ENCODE results near the gene KBTBD13.
A peak's percentile ranks its signal among the peaks of the same experiment; 100 is the strongest.
"Not testable (repeated sequence)": the region's sequence is repeated elsewhere in the genome, so short reads cannot be mapped to it uniquely, and the experiment has no call there.

The KBTBD13 gene

GRCh38 chr15:65076486-65077290 lies at the start of gene KBTBD13:
KBTBD13 (plus strand) TSS chr15:65076746; CDS start chr15:65076816, 70 bp downstream.
- no peak for DNase-seq

DNA sequence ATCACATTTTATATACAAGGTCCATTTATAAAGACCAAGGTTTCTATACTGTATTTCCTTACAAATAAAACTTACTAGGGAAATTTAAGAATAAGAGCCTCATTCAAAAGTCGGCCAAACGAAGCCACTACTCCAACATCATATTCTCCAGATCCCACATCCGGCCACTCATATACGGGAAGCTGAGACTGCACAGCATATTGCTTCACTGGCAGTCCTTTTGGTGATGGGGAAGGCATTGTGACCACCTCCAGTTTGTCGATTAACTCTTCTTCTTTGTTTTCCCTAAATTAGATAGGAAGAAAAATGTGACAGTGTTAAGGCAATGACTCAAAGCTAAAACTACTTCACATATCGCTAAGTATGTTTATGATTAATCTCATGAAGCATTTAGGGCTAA lies 49.8 kb upstream of the KBTBD13 start:
- no peak for DNase-seq

GRCh38 chr15:65027593-65027992 lies 49.0 kb upstream of the KBTBD13 start:
- no peak for DNase-seq

DNA sequence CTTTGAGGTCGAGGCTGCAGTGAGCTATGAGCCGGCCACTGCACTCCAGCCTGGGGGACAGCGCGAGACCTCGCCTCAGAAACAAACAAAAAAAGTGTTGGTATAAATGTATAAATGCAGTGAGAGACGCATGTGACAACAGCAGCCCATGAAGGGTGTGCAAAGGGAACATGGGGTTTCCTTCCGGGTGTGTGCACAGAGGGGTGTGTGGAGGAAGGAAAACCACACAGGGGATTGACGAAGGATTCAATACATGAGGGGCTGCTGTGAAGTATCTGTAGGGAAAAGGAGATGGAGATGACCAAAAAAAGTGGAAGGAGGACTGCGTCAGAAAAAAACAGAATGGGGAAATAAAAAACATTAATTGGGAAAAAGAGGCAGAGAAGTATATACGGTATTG lies 48.2 kb upstream of the KBTBD13 start:
- DNase-seq = no peak

DNA sequence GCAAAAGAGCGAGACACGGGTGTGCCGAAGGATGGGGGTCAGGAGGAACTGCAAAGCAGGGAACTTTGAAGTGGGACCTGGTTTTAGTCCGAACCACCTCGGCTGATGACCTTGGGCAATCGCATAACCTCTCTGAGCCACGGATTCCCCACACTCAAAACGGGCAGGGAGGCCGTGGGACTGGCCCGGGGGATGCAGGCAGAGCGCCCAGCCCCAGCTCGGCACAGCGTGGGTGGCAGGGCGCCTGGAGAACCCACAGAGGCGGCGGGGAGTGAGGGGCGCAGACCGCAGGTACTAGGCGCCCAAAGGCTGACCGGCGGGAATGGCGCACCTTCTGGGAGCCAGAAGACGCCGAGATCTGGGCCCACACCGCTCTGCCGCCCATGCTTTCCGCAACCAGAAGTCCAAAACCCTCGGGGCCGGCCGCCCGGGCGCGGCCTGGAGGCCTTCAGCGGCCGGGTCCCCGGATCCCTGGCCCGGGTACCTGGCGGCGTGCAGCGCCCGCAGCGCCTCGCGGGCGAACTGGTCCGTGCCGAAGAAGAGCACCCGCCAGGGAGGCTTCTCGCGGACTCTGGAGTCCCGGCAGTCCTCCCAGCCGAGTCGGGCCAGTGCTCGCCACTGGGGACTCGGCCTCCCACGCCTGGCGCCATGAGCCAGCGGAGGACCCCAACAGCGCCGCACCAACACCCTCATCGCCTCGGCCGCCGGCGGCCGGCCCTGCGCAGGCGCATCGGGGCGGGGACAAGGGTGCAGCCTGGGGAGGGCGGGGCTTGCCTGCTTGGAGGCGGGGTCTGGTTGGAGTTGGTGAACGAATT lies 47.4 kb upstream of the KBTBD13 start, which contains the start of gene MTFMT:
MTFMT (minus strand) TSS at position 719 of the 815 bp plus-strand sequence; CDS start at position 693, 26 bp downstream.
- peak; percentile 23 to 92 (median 80) for DNase-seq

- DNase-seq = no peak
Measured at GRCh38 chr15:65029736-65030208, 46.8 kb upstream of the KBTBD13 start.

DNA sequence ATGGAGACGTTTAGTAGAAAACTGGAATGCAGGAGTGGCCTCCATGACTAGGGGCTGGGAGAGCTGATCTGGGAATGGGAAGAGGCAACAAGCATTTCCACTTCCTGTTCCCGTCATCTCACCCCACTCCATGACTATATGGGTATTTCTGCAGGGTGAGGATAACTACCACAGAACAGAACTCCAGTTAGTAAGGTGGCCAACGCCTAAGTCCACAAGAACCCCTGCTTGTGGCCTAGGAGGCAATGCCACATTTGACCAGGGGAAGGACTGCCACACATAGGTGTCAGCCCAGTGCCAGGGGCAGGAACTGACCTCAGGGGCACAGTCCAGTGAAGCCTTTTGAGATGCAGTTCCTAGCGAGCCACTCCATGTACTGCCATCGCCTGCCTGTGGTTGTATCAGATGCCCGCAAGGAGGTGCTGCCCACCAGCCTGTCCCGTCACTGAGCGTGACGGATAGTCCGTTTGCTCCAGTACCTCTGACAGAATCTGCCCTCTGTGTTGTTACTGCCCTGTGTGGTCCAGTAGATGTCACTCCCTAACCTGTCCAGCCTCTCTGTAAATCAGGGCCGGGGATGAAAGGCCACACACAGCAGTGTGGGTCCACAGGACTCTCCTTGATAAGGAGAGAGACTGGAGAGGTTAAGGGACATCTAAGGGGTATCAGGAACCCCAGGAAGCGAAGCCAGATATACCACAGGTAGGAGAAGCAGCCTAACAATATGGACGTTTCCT lies 43.6 kb upstream of the KBTBD13 start:
- DNase-seq = peak in 7 of 14 donors; percentile 9 to 52 (median 13)

- DNase-seq = peak in 2 of 14 donors; percentile 4 to 5
Measured at GRCh38 chr15:65033659-65034269, 42.8 kb upstream of the KBTBD13 start.

GRCh38 chr15:65034719-65035118 lies 41.8 kb upstream of the KBTBD13 start:
- no peak for DNase-seq

DNA sequence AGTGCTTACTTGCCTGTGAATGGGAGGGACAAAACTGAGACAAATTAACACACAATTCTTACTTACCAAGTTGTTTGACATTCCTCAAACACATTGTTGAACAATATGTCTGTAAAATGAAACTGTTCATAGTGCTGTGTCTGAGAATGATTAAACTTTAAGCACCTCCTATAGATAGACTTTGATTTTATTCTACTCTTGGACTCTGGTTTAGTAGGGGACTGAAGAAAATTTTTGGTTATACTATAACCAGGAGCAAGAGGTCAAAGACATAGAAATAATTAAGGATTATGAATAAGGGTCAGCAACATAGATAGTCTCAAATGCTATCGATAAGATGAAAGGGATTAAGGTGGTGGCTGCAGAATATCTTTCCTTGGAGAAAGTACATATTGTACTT lies 39.2 kb upstream of the KBTBD13 start:
- DNase-seq = no peak

DNA sequence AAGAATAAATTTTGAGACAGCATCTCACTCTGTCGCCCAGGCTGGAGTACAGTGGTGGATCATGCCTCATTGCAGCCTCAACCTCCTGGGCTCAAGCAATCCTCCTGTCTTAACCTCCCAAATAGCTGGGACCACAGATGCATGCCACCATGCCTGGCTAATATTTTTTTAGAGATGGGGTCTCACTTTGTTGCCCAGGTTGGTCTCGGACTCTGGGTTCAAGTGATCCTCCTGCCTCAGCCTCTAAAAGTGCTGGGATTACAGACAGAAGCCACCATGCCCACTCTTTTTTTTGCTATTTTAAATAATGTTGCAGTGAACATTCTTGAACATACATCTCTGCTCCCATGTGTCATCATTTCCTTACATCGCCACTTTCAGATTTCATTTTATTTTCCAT lies 38.1 kb upstream of the KBTBD13 start:
- no peak for DNase-seq

GRCh38 chr15:65038836-65039235 lies 37.7 kb upstream of the KBTBD13 start:
- no peak for DNase-seq

DNA sequence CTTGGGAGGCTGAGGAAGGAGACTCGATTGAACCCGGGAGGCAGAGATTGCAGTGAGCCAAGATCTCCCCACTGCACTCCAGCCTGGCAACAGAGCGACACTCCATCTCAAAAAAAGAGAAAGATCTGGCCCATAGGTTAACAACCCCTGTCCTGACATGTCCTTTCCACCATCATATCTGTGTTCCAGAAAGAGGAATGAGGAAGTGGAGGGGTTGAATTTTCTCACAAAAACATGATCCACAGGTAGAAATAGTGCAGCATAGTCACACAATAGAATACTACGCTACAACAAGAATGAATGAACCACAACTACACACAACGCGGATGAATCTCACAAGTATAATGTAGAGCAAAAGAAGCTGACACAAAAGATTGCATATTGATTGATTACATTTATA lies 36.1 kb upstream of the KBTBD13 start:
- no peak for DNase-seq

GRCh38 chr15:65041787-65042186 lies 34.8 kb upstream of the KBTBD13 start:
- DNase-seq = no peak

DNA sequence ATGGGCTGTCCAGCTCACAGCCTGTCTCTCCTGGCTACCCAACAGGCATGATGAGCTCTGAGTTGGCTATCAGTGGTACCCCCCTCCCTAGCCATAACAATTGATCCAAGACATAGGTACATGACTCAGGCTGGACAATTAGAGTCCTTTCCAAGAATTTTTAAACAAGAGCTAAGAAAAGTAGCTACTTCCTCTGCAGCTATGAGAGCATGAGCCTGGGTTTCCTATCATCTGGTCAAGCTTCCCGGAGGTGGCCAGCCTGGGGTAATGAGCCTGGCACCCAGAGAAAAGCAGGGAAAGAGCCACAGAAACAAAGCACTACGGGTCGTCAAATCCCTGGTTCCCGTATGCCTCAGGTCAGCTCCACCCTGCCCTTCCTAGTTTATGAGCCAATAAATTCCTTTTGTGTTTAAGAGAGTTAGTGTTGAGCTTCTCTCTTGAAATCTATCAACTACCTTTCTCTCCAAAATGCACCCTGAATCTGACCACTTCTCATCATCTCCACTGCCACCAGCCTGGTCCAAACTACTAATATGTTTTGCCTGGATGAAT lies 33.7 kb upstream of the KBTBD13 start:
- no peak for DNase-seq

DNA sequence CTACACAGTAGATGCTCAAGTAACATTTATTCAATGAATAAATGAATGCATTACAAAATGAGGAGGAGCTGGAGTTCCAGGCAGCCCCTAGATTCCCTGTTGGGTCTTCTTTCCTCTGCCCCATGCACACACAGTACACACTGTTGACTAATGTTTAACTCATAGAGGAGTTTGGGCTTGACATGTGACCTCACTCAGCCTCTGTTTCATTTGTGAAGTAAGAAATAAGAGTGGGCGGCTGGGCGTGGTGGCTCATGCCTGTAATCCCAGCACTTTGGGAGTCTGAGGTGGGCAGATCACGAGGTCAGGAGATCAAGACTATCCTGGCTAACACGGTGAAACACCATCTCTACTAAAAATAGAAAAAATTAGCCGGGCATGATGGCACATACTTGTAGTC lies 32.3 kb upstream of the KBTBD13 start:
- DNase-seq = not testable (repeated sequence)

DNA sequence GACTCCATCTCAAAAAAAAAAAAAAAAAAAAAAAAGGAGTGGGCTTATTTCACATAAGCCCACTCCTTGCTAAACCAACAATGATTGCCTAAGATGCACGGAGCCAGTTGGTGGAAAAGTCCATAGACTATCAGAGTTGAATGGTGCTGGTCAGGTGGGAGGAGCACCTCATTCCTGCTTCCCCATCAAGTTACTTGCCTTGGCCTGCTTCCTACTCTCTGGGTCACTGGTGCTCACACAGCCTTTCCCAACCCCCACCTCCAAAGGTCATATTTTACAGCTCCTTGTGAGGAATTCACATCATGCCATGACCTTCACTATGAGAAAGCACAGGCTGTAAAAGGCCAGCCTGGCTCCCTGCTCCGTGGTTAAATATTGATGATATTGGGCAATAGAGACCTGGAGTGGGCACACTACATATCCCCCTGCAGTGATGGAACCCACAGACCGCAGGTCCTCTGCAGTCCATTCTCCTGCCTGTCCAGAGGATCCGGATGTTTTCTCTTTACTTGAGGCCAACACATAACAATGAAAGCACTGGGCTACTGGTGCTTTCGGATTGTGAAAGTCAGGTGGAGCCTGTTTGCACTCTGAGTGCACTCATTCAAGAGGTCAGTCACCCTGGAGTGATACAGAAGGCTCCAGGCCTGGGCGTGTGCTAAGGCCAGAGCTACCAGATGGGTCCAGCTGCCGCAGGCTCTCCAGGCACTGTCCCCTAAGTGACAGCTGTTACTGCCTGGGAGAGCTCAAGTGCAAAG lies 31.6 kb upstream of the KBTBD13 start, which contains the start of gene SLC51B:
SLC51B (plus strand) TSS at position 664 of the 758 bp plus-strand sequence. CDS start 4,618 bp downstream, outside the sequence.
- no peak for DNase-seq

GRCh38 chr15:65048241-65048640 lies 28.3 kb upstream of the KBTBD13 start:
- no peak for DNase-seq

GRCh38 chr15:65049418-65049840 lies 27.1 kb upstream of the KBTBD13 start:
- peak in 12 of 14 donors; percentile 37 to 85 (median 76) for DNase-seq

GRCh38 chr15:65050270-65050669 lies 26.3 kb upstream of the KBTBD13 start:
- DNase-seq = no peak

GRCh38 chr15:65051266-65051665 lies 25.3 kb upstream of the KBTBD13 start:
- DNase-seq = no peak
